Mucosa of stomach (tissue), 1 donor: ENCODE results near the gene EXOC6B.

Experiments used
- H3K27me3 ChIP-seq: one replicate; pipeline ENCODE4 v1.7.0; 2013; ENCODE audit warnings: mild to moderate bottlenecking, low read length; ENCODE audit not compliant: control insufficient read depth, insufficient read depth
- H3K36me3 ChIP-seq: one replicate; pipeline ENCODE4 v1.7.0; 2013; ENCODE audit warnings: low read length; ENCODE audit not compliant: control insufficient read depth, insufficient read depth
- H3K4me1 ChIP-seq: one replicate; pipeline ENCODE4 v1.7.0; 2013; ENCODE audit warnings: mild to moderate bottlenecking, low read length; ENCODE audit not compliant: control insufficient read depth, insufficient read depth
- H3K4me3 ChIP-seq: one replicate; pipeline ENCODE4 v1.7.0; 2013; ENCODE audit warnings: low read length
- H3K9ac ChIP-seq: one replicate; pipeline ENCODE4 v1.7.0; 2013; ENCODE audit warnings: mild to moderate bottlenecking, low read length, moderate library complexity
- H3K9me3 ChIP-seq: one replicate; pipeline ENCODE4 v1.7.0; 2013; ENCODE audit warnings: mild to moderate bottlenecking, low read length, moderate library complexity; ENCODE audit not compliant: control insufficient read depth
- donor health status: Pancreatic carcinoma.

The EXOC6B gene

DNA sequence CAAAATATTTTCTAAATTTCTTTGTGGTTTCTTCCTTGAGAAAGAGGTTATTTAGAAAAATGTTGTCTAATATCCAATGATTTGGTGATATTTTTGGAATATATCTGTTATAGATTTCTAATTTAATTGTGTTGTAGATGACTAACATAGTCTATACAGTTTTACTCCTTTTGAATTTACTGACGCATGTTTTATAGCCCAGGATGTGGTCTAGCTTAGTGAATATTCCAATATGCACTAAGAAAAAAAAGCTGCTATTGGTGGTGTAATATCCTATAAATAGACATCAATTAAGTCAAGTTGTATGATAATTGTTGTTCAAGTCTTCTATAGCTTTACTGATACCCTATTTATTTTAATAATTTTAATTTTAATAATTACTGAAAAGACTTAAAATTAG, 437.6 kb downstream of the EXOC6B start:
- Histone ChIP-seq H3K4me3 (no peak overlapping the region), H3K9ac (no peak overlapping the region), H3K9me3 (peaks cover 4% of the 10 kb centered on the region), H3K27me3 (no peaks in the 10 kb centered on the region), H3K4me1 (no peaks in the 10 kb centered on the region), H3K36me3 (no peaks in the 10 kb centered on the region)

DNA sequence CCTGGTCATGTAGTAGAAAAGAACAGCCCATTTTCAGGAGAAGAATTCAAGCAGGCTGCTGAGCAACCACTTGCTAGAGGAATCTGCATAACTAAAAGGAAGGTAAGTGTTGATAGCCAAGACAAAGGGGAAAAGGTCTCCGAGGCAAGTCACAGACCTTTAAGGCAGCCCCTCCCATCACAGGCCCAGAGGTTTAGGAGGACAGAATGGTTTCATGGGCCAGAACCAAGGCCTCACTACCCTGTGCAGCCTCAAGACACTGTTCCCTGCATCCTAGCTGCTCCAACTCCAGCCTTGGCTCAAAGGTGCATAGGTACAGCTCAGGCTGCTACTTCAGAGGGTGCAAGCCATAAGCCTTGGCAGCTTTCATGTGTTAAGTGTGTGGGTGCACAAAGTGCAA, 439.5 kb downstream of the EXOC6B start:
- Histone ChIP-seq H3K9me3 (peaks cover 4% of the 10 kb centered on the region), H3K4me3 (no peak overlapping the region), H3K36me3 (no peaks in the 10 kb centered on the region), H3K9ac (no peak overlapping the region), H3K27me3 (no peaks in the 10 kb centered on the region), H3K4me1 (no peaks in the 10 kb centered on the region)

DNA sequence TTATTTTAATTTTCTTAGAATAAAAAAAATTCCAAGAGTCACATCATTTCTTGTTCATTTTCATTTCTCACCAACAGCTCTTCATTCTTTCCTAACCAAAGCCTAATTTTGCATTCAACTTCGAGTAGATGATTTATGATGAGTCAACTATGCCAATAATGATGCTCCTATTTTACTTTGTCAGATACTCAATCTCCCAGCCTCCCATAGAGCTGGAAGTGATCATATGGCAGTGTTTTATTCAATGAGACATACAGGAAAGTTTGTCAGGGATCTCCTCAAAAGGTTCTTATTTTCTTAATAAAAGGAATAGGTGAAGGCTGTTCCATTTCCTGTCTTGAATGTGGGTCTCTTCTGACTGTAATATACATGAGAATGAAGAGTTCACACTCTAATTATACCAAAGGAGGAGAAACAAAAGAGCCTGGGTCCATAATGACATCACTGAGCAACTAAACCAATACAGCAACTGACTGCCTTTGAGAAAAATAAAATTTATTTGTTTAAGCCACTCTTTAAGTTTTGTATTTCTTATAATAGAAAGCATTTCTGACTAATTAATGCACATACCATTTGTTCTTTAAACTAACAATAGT, 447.0 kb downstream of the EXOC6B start:
- no peak overlapping the region for H3K9ac ChIP-seq
- H3K9me3 ChIP-seq, result no peaks in the 10 kb centered on the region
- no peaks in the 10 kb centered on the region for H3K36me3 ChIP-seq
- no peak overlapping the region for H3K4me3 ChIP-seq
- H3K4me1 ChIP-seq, result no peaks in the 10 kb centered on the region
- no peaks in the 10 kb centered on the region for H3K27me3 ChIP-seq

DNA sequence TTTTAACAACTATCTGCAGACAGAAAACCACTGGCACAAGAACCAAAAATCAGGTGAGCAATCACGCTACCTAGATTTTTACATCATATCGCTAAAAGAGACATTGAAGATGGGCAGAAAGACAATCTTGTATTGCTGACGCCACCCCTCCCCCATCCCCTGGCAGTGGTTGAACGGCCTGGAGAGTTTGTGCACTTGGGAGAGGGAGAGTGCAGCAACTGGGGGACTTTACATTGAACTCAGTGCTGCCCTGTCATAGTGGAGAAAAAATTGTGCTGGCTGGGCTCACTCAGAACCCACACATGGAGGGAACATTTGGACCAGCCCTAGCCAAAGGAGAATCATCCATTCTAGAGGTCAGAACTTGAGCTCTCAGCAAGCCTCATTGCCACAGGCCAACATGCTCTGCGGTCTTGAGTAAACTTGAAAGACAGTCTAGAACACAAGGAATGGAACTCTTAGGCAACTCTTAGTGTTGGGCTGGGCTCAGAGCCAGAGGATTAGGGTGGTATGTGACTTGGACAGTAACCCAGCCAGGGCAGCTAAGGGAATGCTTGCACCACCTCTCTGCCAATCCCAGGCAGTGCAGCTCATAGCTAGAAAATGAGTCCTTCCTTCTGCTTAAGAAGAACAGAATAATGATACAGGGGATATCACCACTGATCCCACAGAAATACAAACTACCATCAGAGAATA, 458.2 kb downstream of the EXOC6B start:
- no peaks in the 10 kb centered on the region for H3K4me1 ChIP-seq
- H3K36me3 ChIP-seq, result no peaks in the 10 kb centered on the region
- no peaks in the 10 kb centered on the region for H3K27me3 ChIP-seq
- no peaks in the 10 kb centered on the region for H3K9me3 ChIP-seq
- H3K9ac ChIP-seq, result no peak overlapping the region
- no peak overlapping the region for H3K4me3 ChIP-seq

DNA sequence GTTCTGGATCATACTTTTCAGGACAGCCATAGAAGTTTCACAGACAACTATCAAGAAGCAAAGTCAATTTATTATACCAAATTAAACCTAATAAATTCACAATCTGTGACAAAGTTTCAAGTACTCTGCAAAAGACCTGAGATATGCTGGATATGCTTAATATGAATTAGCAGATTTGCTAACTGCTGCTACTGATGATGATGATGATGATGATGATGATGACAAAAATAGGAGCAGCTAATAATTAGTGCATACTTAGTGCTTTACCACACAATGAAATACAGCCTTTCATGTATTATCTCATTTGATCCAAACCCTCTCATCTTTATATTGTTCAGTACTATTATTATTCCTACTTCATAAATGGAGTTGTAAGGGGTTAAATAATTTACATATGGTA, 462.4 kb downstream of the EXOC6B start:
- Histone ChIP-seq H3K9ac (no peak overlapping the region), H3K4me1 (no peaks in the 10 kb centered on the region), H3K36me3 (no peaks in the 10 kb centered on the region), H3K4me3 (no peak overlapping the region), H3K27me3 (no peaks in the 10 kb centered on the region), H3K9me3 (no peaks in the 10 kb centered on the region)

DNA sequence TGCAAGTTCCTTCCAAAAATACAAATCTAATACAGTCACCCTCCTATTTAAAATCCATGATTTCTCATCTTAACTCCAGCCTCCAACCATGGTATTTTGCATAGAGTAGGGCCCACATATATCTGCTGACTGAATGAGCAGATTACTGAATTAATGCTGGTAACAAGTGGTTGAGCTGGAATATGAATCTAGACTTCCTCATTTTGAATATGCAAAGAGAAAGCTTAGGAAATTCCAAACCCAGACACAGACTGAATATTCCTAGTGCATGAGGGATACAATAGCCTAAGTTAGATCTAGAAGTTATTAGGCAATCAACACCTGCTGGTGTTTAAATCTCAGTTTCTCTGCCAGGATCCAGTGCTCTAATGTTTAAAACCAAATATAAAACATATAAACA, 463.1 kb downstream of the EXOC6B start:
- no peaks in the 10 kb centered on the region for H3K9me3 ChIP-seq
- H3K9ac ChIP-seq, result no peak overlapping the region
- no peaks in the 10 kb centered on the region for H3K36me3 ChIP-seq
- no peaks in the 10 kb centered on the region for H3K27me3 ChIP-seq
- H3K4me3 ChIP-seq, result no peak overlapping the region
- H3K4me1 ChIP-seq, result no peaks in the 10 kb centered on the region

DNA sequence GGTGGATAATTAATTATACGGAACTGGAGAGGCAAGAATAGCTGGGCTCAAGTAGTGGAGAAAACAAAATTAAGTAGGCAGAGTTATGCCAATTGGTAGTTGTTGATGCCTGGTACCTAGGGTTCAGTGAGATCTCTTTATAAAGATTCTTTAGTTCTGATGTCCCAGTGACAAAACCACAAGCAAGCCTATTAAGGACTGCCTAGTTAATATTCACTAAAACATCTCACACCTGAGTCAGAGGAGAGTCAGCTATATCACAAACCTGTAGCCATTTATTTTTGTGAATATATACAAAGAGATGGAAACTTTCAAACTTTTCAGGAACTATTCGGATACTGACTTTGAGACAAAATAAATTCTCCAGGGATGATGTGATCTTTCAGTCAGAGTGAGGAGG, 464.3 kb downstream of the EXOC6B start:
- Histone ChIP-seq H3K9me3 (no peaks in the 10 kb centered on the region), H3K4me1 (no peaks in the 10 kb centered on the region), H3K27me3 (no peaks in the 10 kb centered on the region), H3K36me3 (no peaks in the 10 kb centered on the region), H3K4me3 (no peak overlapping the region), H3K9ac (no peak overlapping the region)

DNA sequence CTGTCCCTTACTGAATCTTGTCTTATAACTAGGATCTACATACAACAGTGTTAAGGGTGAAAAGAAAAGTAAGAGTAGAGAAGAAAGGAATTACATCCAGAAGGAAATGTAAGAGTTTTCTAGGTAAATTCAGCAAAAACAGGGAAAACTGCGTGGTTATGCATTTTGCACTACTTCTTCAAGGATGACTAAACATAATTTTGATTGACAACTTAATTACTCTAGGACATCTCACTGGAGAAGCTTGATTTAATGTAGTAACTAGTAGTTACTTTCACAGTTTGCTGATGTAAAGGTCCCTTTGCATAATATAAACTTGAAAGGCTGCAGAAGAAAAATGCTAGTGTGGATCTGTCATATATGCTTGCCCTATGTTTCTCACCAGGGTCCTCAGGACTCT, 464.8 kb downstream of the EXOC6B start:
- Histone ChIP-seq H3K36me3 (no peaks in the 10 kb centered on the region), H3K4me1 (no peaks in the 10 kb centered on the region), H3K9me3 (no peaks in the 10 kb centered on the region), H3K27me3 (no peaks in the 10 kb centered on the region), H3K4me3 (no peak overlapping the region), H3K9ac (no peak overlapping the region)

DNA sequence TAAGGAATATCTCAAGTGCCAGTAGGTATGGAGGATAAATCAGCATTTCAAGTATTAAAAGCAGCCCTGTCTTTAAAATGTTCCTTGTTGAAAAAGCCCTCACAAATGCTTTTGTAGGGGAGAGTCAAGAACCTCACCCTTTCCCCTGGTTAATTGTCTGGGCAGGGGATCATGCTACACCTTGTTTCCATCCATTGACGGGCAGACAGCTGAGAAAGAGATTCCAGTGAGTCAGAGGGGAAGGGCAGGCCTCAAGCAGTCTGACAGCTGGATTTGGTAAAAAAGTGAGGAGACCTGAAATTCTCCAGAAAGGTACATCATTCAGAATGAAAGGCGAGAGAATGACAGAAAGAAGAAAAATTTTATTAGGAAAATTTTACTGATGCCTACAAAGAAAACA, 475.0 kb downstream of the EXOC6B start:
- H3K4me1 ChIP-seq, result no peaks in the 10 kb centered on the region
- H3K36me3 ChIP-seq, result no peaks in the 10 kb centered on the region
- no peak overlapping the region for H3K4me3 ChIP-seq
- no peak overlapping the region for H3K9ac ChIP-seq
- no peaks in the 10 kb centered on the region for H3K27me3 ChIP-seq
- no peaks in the 10 kb centered on the region for H3K9me3 ChIP-seq

DNA sequence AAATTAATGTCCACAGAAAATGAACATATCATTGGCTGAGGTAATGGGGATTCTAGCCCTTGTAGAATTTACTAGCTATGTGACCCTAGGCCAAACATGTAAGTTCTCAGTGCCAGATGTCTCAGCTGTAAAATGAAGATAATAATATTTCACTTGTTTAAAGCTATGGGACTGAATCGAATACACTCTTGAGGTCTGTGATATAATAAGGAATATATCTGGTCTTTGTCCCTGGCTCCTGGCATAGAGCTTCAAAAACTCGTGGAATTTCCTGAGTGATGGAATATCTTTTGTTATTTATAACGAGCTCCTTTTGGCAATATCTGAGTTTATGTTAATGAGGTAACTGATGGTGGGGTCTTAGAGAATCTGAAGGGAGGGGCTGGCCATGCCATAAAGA, 476.8 kb downstream of the EXOC6B start:
- H3K4me3 ChIP-seq, result no peak overlapping the region
- no peaks in the 10 kb centered on the region for H3K4me1 ChIP-seq
- H3K9me3 ChIP-seq, result no peaks in the 10 kb centered on the region
- no peaks in the 10 kb centered on the region for H3K27me3 ChIP-seq
- H3K36me3 ChIP-seq, result no peaks in the 10 kb centered on the region
- no peak overlapping the region for H3K9ac ChIP-seq

DNA sequence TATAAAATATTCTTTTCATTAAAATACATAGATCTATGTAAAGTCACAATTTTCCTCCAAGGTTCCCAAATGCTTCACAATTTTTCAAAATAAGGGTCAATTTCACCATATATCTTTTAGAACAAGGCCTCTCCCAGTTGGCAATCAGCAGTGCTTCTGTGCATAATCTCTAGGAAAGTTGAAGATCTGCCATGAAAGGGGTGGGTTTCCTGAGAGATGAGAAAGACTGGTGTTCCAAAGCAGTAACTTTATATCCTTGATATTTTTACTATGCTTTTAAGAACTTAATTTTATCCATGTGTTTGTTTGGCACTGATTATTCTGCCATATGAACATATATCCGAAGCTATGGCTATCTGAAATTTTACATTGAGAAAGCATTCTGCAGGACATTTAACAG, 478.8 kb downstream of the EXOC6B start:
- Histone ChIP-seq H3K9ac (no peak overlapping the region), H3K4me3 (no peak overlapping the region), H3K36me3 (no peaks in the 10 kb centered on the region), H3K4me1 (no peaks in the 10 kb centered on the region), H3K27me3 (no peaks in the 10 kb centered on the region), H3K9me3 (no peaks in the 10 kb centered on the region)

DNA sequence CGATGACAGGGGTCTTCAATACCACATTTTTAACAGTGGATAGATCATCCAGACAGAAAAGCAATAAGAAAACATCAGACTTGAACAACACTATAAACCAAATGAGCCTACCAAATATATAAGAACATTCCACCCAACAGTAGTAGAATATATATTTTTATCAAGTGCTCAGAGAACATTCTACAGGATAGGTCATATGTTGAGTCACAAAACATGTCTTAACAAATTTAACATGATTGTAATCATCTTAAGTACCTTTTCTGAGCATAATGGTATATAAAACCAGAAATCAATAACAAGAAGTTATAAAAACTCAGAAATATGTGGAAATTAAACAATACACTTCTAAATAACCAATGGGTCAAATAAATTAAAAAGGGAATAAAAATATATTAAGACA, 484.2 kb downstream of the EXOC6B start:
- no peaks in the 10 kb centered on the region for H3K36me3 ChIP-seq
- H3K9me3 ChIP-seq, result no peaks in the 10 kb centered on the region
- H3K9ac ChIP-seq, result no peak overlapping the region
- no peak overlapping the region for H3K4me3 ChIP-seq
- H3K4me1 ChIP-seq, result no peaks in the 10 kb centered on the region
- H3K27me3 ChIP-seq, result no peaks in the 10 kb centered on the region

DNA sequence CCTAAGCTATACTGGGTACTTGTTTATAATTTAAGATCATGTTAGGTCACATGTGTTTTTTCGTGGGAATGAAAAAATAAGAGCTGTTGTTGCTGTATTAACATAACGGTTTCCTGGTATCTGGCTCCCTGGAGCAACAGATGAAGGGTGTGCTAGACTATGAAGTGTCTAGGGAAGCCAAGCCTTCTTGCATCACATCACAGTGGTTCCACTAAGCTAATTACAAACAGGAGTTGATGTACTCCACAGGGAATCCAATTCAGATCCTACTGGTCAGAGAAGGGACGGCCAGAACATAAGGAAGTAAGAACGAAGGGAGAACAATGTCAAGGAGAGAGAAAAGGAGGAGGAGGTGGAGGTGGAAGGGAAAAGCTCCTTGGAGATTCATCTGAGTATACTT, 485.2 kb downstream of the EXOC6B start:
- Histone ChIP-seq H3K9ac (no peak overlapping the region), H3K4me3 (no peak overlapping the region), H3K27me3 (no peaks in the 10 kb centered on the region), H3K4me1 (no peaks in the 10 kb centered on the region), H3K36me3 (no peaks in the 10 kb centered on the region), H3K9me3 (no peaks in the 10 kb centered on the region)
